ENCODE results near the gene ZNRF2.

GRCh38 chr7:30403477-30403876 lies 119.1 kb downstream of the ZNRF2 start:
- TF ChIP-seq POLR2AphosphoS5 (IDR thresholded peaks at IDR 0.05; ENCODE audit: insufficient read depth, low read depth, low read length) (no peak), POLR2A (IDR thresholded peaks at IDR 0.05; ENCODE audit: low read depth, low read length) (no peak), EZH2 (IDR thresholded peaks at IDR 0.05; ENCODE audit: borderline replicate concordance, low read depth, low read length, severe bottlenecking) (no peak), MYC (IDR thresholded peaks at IDR 0.05; ENCODE audit: low read depth, low read length) (no peak), JUN (IDR thresholded peaks at IDR 0.05; ENCODE audit: borderline replicate concordance, insufficient read depth, insufficient read length, low read depth) (no peak)
- TF ChIP-seq, protein P1, sequence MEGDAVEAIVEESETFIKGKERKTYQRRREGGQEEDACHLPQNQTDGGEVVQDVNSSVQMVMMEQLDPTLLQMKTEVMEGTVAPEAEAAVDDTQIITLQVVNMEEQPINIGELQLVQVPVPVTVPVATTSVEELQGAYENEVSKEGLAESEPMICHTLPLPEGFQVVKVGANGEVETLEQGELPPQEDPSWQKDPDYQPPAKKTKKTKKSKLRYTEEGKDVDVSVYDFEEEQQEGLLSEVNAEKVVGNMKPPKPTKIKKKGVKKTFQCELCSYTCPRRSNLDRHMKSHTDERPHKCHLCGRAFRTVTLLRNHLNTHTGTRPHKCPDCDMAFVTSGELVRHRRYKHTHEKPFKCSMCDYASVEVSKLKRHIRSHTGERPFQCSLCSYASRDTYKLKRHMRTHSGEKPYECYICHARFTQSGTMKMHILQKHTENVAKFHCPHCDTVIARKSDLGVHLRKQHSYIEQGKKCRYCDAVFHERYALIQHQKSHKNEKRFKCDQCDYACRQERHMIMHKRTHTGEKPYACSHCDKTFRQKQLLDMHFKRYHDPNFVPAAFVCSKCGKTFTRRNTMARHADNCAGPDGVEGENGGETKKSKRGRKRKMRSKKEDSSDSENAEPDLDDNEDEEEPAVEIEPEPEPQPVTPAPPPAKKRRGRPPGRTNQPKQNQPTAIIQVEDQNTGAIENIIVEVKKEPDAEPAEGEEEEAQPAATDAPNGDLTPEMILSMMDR (IDR thresholded peaks at IDR 0.05; ENCODE audit: extremely low read depth in 1 of 2, insufficient read depth in 1 of 2, low read depth in 1 of 2, low read length in 2 of 2), result no peak
- TF ChIP-seq, protein P2, sequence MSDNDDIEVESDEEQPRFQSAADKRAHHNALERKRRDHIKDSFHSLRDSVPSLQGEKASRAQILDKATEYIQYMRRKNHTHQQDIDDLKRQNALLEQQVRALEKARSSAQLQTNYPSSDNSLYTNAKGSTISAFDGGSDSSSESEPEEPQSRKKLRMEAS (IDR thresholded peaks at IDR 0.05; ENCODE audit: insufficient read depth, insufficient read length), result no peak

Data from endothelial cell of umbilical vein (primary cell).